Fibroblast of lung (primary cell): ENCODE results near the gene MRPL38. TPM values are rescaled to one million over a fixed set of nuclear protein-coding genes. Genes with fewer than 3 reads are reported as not detected.

Experiments used
- DNase-seq, 2 donors: peaks; one replicate each; pipeline versions ENCODE4 v3.0.0 to v3.0.0-alpha.2; 2010; ENCODE audit warnings: low read depth in 2 of 2
- H2AFZ ChIP-seq: 2 replicates; pipeline ENCODE4 v1.5.1; 2012; ENCODE audit warnings: low read length, control low read depth, inconsistent platforms
- H3K27ac ChIP-seq: 2 replicates; pipeline ENCODE4 v1.5.1; 2011; ENCODE audit warnings: low read length, control low read depth; ENCODE audit not compliant: insufficient read depth
- H3K27me3 ChIP-seq: 2 replicates; pipeline ENCODE4 v1.5.1; 2011; ENCODE audit warnings: mild to moderate bottlenecking, low read length; ENCODE audit not compliant: control insufficient read depth, insufficient read depth
- H3K36me3 ChIP-seq: 2 replicates; pipeline ENCODE4 v1.5.1; 2011; ENCODE audit warnings: low read length; ENCODE audit not compliant: control insufficient read depth, insufficient read depth
- H3K4me1 ChIP-seq: 2 replicates; pipeline ENCODE4 v1.5.1; 2011; ENCODE audit warnings: low read length; ENCODE audit not compliant: control insufficient read depth, insufficient read depth; ENCODE audit errors: extremely low read depth
- H3K4me2 ChIP-seq: 2 replicates; pipeline ENCODE4 v1.5.1; 2011; ENCODE audit warnings: low read length, control low read depth; ENCODE audit not compliant: insufficient read depth; ENCODE audit errors: extremely low read depth
- H3K4me3 ChIP-seq, 4 experiments: fragments of 200-600 bp in 1 of 4; sonication (generic) in 1 of 4; replicated peaks in 1 of 4; 2 replicates each; pipeline ENCODE4 v1.5.1; 2011 to 2016; ENCODE audit warnings: low read length in 4 of 4, low read depth in 3 of 4, mild to moderate bottlenecking in 3 of 4, control low read depth in 2 of 4, inconsistent platforms in 1 of 4, mixed read lengths in 1 of 4; ENCODE audit not compliant: insufficient read depth in 1 of 4; ENCODE audit errors: control extremely low read depth in 1 of 4
- H3K79me2 ChIP-seq: 2 replicates; pipeline ENCODE4 v1.5.1; 2012; ENCODE audit warnings: mild to moderate bottlenecking, low read length, inconsistent platforms; ENCODE audit not compliant: control insufficient read depth, insufficient read depth
- H3K9ac ChIP-seq: 2 replicates; pipeline ENCODE4 v1.5.1; 2011; ENCODE audit warnings: mild to moderate bottlenecking, low read length, control low read depth; ENCODE audit not compliant: insufficient read depth
- H3K9me3 ChIP-seq: 2 replicates; pipeline ENCODE4 v1.5.1; 2012; ENCODE audit warnings: low read depth, low read length; ENCODE audit not compliant: control insufficient read depth, insufficient read depth
- H4K20me1 ChIP-seq: 2 replicates; pipeline ENCODE4 v1.5.1; 2011; ENCODE audit warnings: low read length; ENCODE audit not compliant: control insufficient read depth, insufficient read depth; ENCODE audit errors: extremely low read depth
- CTCF ChIP-seq, 2 donors: IDR thresholded peaks in 1 of 2; conservative IDR thresholded peaks in 1 of 2; 1 replicate in 1 of 2; 2 replicates in 1 of 2; pipeline ENCODE4 v1.5.1; 2011 to 2012; ENCODE audit warnings: low read length in 2 of 2, control low read depth in 1 of 2, inconsistent platforms in 1 of 2, low read depth in 1 of 2, mild to moderate bottlenecking in 1 of 2
- EZH2 ChIP-seq: IDR thresholded peaks from 2 replicates; pipeline ENCODE4 v1.5.1; 2012; ENCODE audit warnings: low read length, control low read depth, mild to moderate bottlenecking; ENCODE audit errors: missing control alignments
- polyA plus RNA-seq, 2 donors: library from polyadenylated mRNA; depleted of rRNA in 1 of 2; stranded (reverse) in 1 of 2; unstranded in 1 of 2; fragments of >200 nt; gene quantifications; 2 replicates each; pipeline ENCODE4 v1.2.1, GENCODE V29; 2011 to 2012; ENCODE audit warnings: missing spikeins in 1 of 2
- total RNA-seq: library from RNA; depleted of rRNA; stranded (reverse); fragments of >200 nt; gene quantifications from 2 replicates; pipeline ENCODE4 v1.2.1, GENCODE V29; 2014

MRPL38 gene
- total and polyA plus RNA-seq, 2 donors (not counting 1 experiment from before 2014, with no cell fraction given), result 19.3 to 36.0 TPM

DNA sequence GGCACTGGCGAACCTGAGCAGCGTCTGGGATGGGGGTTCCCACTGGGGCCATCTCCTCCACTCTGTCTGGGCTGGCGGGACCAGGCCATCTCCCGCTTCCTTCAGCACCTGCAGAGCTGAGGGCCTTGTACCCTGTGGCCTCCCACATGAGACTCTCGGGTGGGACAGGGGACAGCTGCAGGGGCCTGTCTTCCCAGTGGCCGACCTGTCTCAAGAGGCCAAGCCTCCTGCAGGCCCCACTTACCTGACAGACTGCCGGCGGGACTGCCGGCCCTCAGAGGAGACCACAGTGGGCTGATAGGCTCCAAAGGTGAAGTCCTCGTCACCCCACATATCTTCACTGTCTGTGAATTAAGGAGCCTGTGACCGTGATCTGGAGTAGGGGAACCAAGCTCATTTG is 20.4 kb upstream of the MRPL38 start:
- H3K79me2 ChIP-seq, result no peaks in the 10 kb centered on the region
- no peak overlapping the region for H2AFZ ChIP-seq
- H3K27ac ChIP-seq, result no peak overlapping the region
- H3K4me2 ChIP-seq, result no peak overlapping the region
- H3K9me3 ChIP-seq, result no peaks in the 10 kb centered on the region
- no peak for DNase-seq
- no peaks in the 10 kb centered on the region for H4K20me1 ChIP-seq
- H3K27me3 ChIP-seq, result no peaks in the 10 kb centered on the region
- H3K36me3 ChIP-seq, result peaks cover 3% of the 10 kb centered on the region
- H3K9ac ChIP-seq, result no peak overlapping the region
- H3K4me3 ChIP-seq, result no peak overlapping the region
- no peaks in the 10 kb centered on the region for H3K4me1 ChIP-seq
- TF ChIP-seq EZH2, result no peak
- TF ChIP-seq CTCF (conservative IDR thresholded peaks at IDR 0.05 in 1 of 2, IDR thresholded peaks at IDR 0.05 in 1 of 2; ENCODE audit: low read depth in 1 of 2, low read length in 2 of 2), result no peak

DNA sequence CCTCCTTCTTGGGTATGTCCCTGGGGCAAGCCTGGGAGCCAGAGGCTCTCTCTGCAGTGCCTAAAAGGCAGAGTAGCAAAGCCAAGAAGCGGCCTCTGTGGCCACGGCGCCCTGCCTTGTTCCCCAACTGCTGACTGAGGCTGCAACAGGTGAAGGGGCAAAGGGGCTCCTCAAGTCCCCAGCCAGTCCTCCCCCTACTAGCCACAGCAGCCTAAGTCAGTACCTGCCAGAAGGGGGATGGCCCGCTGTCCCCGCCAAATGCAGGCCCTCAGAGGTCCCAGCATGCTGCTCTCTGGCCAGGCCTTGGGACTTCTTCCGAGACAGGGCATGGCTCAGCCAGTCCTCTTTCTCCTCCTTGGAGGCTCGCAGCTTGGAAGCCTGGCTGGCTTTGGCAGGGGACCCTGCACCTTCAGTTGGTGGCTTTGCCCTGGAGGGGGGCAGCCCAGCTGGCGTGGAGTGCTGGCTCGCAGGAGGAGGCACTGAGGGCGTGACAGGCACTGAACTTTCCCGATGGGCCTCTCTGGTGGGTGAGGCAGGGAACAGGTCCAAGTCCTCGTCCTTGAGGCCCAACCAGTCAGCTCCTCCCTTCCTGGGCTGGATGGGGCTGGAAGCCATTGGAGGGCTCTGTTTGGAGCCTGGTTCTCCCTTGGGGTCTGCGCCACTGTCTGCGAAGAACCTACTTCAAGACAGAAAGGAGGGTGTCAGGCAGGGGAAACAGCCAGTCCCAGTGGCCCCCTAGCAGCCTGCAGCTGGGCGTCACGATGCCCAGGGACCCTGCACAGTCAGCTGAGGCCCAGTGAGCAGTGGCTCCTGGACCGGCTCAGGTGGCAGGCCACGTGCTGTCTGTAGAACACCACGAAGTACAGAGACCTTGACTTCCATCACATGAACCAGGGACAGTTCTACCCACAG is 18.5 kb upstream of the MRPL38 start:
- no peak overlapping the region for H3K4me2 ChIP-seq
- no peak for DNase-seq
- H3K4me3 ChIP-seq, result no peak overlapping the region
- peaks cover 3% of the 10 kb centered on the region for H3K36me3 ChIP-seq
- no peaks in the 10 kb centered on the region for H3K79me2 ChIP-seq
- H4K20me1 ChIP-seq, result no peaks in the 10 kb centered on the region
- no peak overlapping the region for H3K9ac ChIP-seq
- no peak overlapping the region for H3K27ac ChIP-seq
- no peaks in the 10 kb centered on the region for H3K27me3 ChIP-seq
- no peaks in the 10 kb centered on the region for H3K9me3 ChIP-seq
- no peak for TF ChIP-seq EZH2
- no peak overlapping the region for H2AFZ ChIP-seq
- no peaks in the 10 kb centered on the region for H3K4me1 ChIP-seq

GRCh38 chr17:75922173-75922961 is 17.7 kb upstream of the MRPL38 start:
- no peaks in the 10 kb centered on the region for H4K20me1 ChIP-seq
- no peak for DNase-seq
- no peak for TF ChIP-seq CTCF (conservative IDR thresholded peaks at IDR 0.05 in 1 of 2, IDR thresholded peaks at IDR 0.05 in 1 of 2; ENCODE audit: low read depth in 1 of 2, low read length in 2 of 2)
- no peak for TF ChIP-seq EZH2
- H3K79me2 ChIP-seq, result no peaks in the 10 kb centered on the region
- H3K9me3 ChIP-seq, result no peaks in the 10 kb centered on the region
- H3K4me3 ChIP-seq, result no peak overlapping the region
- no peaks in the 10 kb centered on the region for H3K27me3 ChIP-seq
- no peak overlapping the region for H3K4me2 ChIP-seq
- H3K4me1 ChIP-seq, result no peaks in the 10 kb centered on the region
- no peak overlapping the region for H2AFZ ChIP-seq
- no peak overlapping the region for H3K9ac ChIP-seq
- H3K36me3 ChIP-seq, result peaks cover 3% of the 10 kb centered on the region
- no peak overlapping the region for H3K27ac ChIP-seq
